Measurements from ENCODE around the gene PON2.

The PON2 gene

DNA sequence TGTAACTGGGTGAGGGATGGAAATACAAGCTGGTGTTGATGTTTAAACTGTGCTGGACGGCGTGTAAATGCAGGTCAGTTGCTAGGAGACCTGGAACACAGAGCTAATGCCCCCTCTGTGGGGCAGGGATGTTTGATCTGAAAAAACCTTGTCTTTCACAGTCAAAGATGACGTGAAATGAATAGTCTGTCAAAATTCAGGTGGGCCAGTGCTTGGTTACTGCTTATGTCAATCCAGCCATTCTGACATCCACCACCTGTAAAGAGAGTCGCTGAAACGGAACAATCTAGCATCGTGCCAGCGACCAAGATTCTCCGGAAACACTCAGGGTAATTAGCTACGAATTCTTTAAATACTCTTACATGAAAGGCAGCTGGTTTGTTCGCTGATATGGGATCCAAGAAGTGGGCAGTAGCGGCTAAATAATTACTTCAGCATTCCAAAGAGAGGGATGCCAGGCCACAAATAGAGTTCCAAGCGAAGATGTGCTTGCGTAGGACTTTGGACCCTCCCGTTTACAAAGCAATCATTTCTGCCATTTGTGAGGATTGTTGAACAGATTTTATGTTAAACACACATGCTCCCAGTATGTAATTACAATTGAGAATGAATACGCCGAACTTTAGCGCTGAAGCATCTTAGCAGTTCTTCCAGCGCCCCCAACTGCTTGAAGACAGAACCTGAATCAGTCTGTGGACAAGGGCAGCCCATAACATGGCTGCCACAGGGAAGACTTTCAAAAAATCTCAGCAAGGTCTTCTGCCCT, 43.6 kb upstream of the PON2 start:
- H3K79me1 ChIP-seq (ENCODE audit: low read length): no peaks in the 10 kb centered on the region
- no peak overlapping the region for H2AFZ ChIP-seq (ENCODE audit: insufficient read depth, low read length, poor library complexity)
- H3K4me3 ChIP-seq (ENCODE audit: low read depth, low read length): no peak overlapping the region
- H3K27me3 ChIP-seq (ENCODE audit: insufficient read depth, low read length): no peaks in the 10 kb centered on the region
- H2BK120ac ChIP-seq (ENCODE audit: insufficient read depth, low read length, poor library complexity): no peak overlapping the region
- H4K12ac ChIP-seq (ENCODE audit: low read depth, low read length): no peak overlapping the region
- H3K23ac ChIP-seq (ENCODE audit: low read length): no peak overlapping the region
- H4K8ac ChIP-seq (ENCODE audit: low read depth, low read length): no peak overlapping the region
- H2BK12ac ChIP-seq (ENCODE audit: low read length): no peak overlapping the region
- H3K18ac ChIP-seq (ENCODE audit: low read length): no peak overlapping the region
- no peak overlapping the region for H2BK5ac ChIP-seq (ENCODE audit: low read depth, low read length, poor library complexity)
- DNase-seq: peak in 1 of 2 donors; percentile 28
- H3K9me3 ChIP-seq (ENCODE audit: insufficient read depth, low read depth, low read length): no peaks in the 10 kb centered on the region
- no peaks in the 10 kb centered on the region for H3K79me2 ChIP-seq (ENCODE audit: control insufficient read depth, insufficient read depth, low read length, poor library complexity)
- H3K36me3 ChIP-seq (ENCODE audit: control insufficient read depth in 1 of 2, insufficient read depth in 2 of 2, low read length in 2 of 2): no peaks in the 10 kb centered on the region
- H3K14ac ChIP-seq (ENCODE audit: low read length): no peak overlapping the region
- H3K9ac ChIP-seq (ENCODE audit: low read length): no peak overlapping the region
- no peaks in the 10 kb centered on the region for H3K4me1 ChIP-seq (ENCODE audit: control insufficient read depth in 1 of 2, insufficient read depth in 2 of 2, low read length in 2 of 2)
- H4K91ac ChIP-seq (ENCODE audit: low read depth, low read length): no peak overlapping the region
- H3K4me2 ChIP-seq (ENCODE audit: low read length): no peak overlapping the region
- no peak overlapping the region for H3K27ac ChIP-seq (ENCODE audit: low read depth, low read length)
- no peak overlapping the region for H3K4ac ChIP-seq (ENCODE audit: low read depth, low read length)
- WGBS (ENCODE audit: extremely low coverage, insufficient coverage, insufficient read length): no CpG with 5 or more reads among the region's 18 CpGs
- no peak overlapping the region for H2AK5ac ChIP-seq (ENCODE audit: low read length)

DNA sequence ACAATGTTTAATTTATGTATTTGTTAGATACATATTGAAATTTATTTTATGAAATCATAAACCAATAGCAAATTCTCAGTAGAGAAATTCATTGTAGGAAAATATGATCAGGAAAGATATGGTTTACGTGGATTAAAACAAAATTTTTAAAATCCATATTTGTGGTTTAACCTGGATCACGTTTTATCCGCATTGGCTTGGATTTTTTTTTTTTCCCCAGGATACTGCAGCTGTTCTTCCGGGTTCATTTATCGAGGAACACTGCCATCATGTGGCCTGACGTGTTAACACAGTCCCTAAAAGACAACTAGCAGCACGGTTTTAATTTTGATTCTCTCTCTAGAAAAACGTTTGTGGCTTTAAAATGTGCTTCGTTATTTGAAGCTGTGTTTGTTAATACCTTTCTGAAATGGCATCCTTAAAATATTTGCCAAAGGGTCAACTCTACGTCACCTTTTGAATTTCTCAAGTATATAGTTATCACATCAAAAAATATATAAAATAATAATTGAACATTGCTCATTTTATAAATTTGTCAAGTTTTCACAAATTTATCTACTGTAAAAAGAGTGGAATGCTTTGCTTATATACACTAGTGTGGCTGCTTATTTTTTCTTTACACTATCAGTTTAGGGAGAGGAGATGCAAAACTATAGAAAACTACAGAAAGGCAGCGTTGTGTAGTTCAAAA, 42.2 kb upstream of the PON2 start:
- H3K4ac ChIP-seq (ENCODE audit: low read depth, low read length): no peak overlapping the region
- peak; percentile 42 to 81 for DNase-seq
- no peak overlapping the region for H3K9ac ChIP-seq (ENCODE audit: low read length)
- no peaks in the 10 kb centered on the region for H3K79me1 ChIP-seq (ENCODE audit: low read length)
- no peak overlapping the region for H2AFZ ChIP-seq (ENCODE audit: insufficient read depth, low read length, poor library complexity)
- no peaks in the 10 kb centered on the region for H3K9me3 ChIP-seq (ENCODE audit: insufficient read depth, low read depth, low read length)
- H2BK5ac ChIP-seq (ENCODE audit: low read depth, low read length, poor library complexity): no peak overlapping the region
- WGBS (ENCODE audit: extremely low coverage, insufficient coverage, insufficient read length): no CpG with 5 or more reads among the region's 11 CpGs
- no peaks in the 10 kb centered on the region for H3K4me1 ChIP-seq (ENCODE audit: control insufficient read depth in 1 of 2, insufficient read depth in 2 of 2, low read length in 2 of 2)
- H3K23ac ChIP-seq (ENCODE audit: low read length): no peak overlapping the region
- no peak overlapping the region for H3K14ac ChIP-seq (ENCODE audit: low read length)
- no peak overlapping the region for H2BK12ac ChIP-seq (ENCODE audit: low read length)
- no peak overlapping the region for H4K12ac ChIP-seq (ENCODE audit: low read depth, low read length)
- no peaks in the 10 kb centered on the region for H3K79me2 ChIP-seq (ENCODE audit: control insufficient read depth, insufficient read depth, low read length, poor library complexity)
- no peak overlapping the region for H3K4me2 ChIP-seq (ENCODE audit: low read length)
- no peak overlapping the region for H3K27ac ChIP-seq (ENCODE audit: low read depth, low read length)
- no peak overlapping the region for H4K91ac ChIP-seq (ENCODE audit: low read depth, low read length)
- no peaks in the 10 kb centered on the region for H3K27me3 ChIP-seq (ENCODE audit: insufficient read depth, low read length)
- H3K18ac ChIP-seq (ENCODE audit: low read length): no peak overlapping the region
- no peak overlapping the region for H2BK120ac ChIP-seq (ENCODE audit: insufficient read depth, low read length, poor library complexity)
- H3K4me3 ChIP-seq (ENCODE audit: low read depth, low read length): no peak overlapping the region
- no peak overlapping the region for H2AK5ac ChIP-seq (ENCODE audit: low read length)
- no peak overlapping the region for H4K8ac ChIP-seq (ENCODE audit: low read depth, low read length)
- no peaks in the 10 kb centered on the region for H3K36me3 ChIP-seq (ENCODE audit: control insufficient read depth in 1 of 2, insufficient read depth in 2 of 2, low read length in 2 of 2)

DNA sequence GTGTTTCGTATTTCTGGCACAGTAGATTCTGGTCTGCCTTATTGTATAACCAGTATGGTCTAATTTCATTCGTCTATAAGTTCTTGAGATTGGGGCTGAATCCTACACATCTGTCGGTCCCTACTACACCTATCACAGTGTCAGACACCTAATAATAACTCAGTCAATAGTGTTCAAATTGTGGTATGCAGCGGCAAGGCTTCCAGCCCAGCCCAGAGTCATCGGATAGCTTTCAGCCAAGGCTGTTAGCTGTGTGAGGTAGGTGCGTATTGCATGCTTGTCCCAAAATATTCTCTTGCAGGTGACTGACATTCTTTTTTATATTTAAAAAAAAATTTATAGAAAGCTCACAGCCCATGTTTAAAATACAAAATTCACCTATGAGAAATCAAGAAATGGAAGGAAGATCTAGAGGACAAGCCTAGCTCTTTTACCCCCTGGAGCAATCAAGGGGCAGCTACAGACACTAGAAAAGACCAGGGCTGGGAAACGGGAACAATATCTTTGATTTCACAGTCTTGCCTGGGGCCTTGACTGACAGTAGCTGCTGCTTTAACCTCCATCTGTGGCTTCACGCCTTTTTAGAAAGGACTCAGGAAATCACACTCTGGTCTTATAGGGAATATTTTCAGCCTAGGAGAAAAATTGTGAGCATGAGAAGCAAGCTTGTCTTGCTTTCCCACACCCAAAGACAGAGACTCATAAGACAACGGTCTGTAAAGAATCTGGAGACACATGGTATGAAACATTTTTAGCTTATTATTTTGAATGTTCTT, 41.4 kb upstream of the PON2 start:
- H2AFZ ChIP-seq (ENCODE audit: insufficient read depth, low read length, poor library complexity): no peak overlapping the region
- no peaks in the 10 kb centered on the region for H3K4me1 ChIP-seq (ENCODE audit: control insufficient read depth in 1 of 2, insufficient read depth in 2 of 2, low read length in 2 of 2)
- H3K27me3 ChIP-seq (ENCODE audit: insufficient read depth, low read length): no peaks in the 10 kb centered on the region
- H4K12ac ChIP-seq (ENCODE audit: low read depth, low read length): no peak overlapping the region
- no peak overlapping the region for H3K14ac ChIP-seq (ENCODE audit: low read length)
- no peaks in the 10 kb centered on the region for H3K9me3 ChIP-seq (ENCODE audit: insufficient read depth, low read depth, low read length)
- no peak overlapping the region for H3K23ac ChIP-seq (ENCODE audit: low read length)
- no peak overlapping the region for H2BK120ac ChIP-seq (ENCODE audit: insufficient read depth, low read length, poor library complexity)
- WGBS (ENCODE audit: extremely low coverage, insufficient coverage, insufficient read length): no CpG with 5 or more reads among the region's 9 CpGs
- no peak overlapping the region for H2AK5ac ChIP-seq (ENCODE audit: low read length)
- no peak overlapping the region for H3K4ac ChIP-seq (ENCODE audit: low read depth, low read length)
- H3K4me2 ChIP-seq (ENCODE audit: low read length): no peak overlapping the region
- H3K4me3 ChIP-seq (ENCODE audit: low read depth, low read length): no peak overlapping the region
- H3K79me1 ChIP-seq (ENCODE audit: low read length): no peaks in the 10 kb centered on the region
- H2BK12ac ChIP-seq (ENCODE audit: low read length): no peak overlapping the region
- no peaks in the 10 kb centered on the region for H3K36me3 ChIP-seq (ENCODE audit: control insufficient read depth in 1 of 2, insufficient read depth in 2 of 2, low read length in 2 of 2)
- H2BK5ac ChIP-seq (ENCODE audit: low read depth, low read length, poor library complexity): no peak overlapping the region
- no peak overlapping the region for H4K8ac ChIP-seq (ENCODE audit: low read depth, low read length)
- no peak overlapping the region for H3K27ac ChIP-seq (ENCODE audit: low read depth, low read length)
- no peak overlapping the region for H4K91ac ChIP-seq (ENCODE audit: low read depth, low read length)
- no peak overlapping the region for H3K9ac ChIP-seq (ENCODE audit: low read length)
- no peak overlapping the region for H3K18ac ChIP-seq (ENCODE audit: low read length)
- no peak for DNase-seq
- H3K79me2 ChIP-seq (ENCODE audit: control insufficient read depth, insufficient read depth, low read length, poor library complexity): no peaks in the 10 kb centered on the region

DNA sequence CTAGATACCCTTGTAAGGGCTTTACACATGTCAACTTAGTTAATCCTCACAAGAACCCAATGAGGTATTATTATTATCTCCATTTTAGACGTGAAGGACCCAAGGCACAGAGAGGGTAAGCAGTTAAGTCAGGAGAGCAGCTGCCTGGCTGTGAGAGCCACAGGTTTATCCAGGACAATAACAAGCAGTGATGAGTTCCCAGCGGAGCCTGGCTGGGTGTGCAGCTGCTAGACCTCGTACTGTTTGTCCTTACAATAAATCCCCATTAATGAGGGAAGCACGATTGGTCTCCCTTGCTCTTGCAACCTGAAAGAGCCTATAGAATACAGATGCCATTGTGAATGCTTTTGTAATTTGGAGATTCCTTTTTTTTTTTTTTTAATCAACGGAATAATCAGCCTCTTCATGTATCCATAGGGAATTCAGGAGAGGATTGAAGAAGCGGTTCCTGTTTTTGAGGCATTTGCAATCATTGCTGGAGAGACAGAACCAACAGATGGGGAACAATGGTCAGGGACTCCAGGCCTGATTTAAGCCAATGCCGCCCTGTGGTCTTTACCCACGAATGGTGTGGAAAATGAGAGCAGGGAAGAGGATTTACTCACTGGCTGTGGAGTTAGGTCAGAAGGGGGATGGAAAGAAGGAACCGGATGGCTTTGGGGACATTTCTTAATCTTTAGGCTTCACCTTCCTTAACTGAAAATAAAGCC, 38.6 kb upstream of the PON2 start:
- Histone ChIP-seq H3K79me1 (ENCODE audit: low read length) (no peaks in the 10 kb centered on the region), H3K18ac (ENCODE audit: low read length) (no peak overlapping the region), H3K4me1 (ENCODE audit: control insufficient read depth in 1 of 2, insufficient read depth in 2 of 2, low read length in 2 of 2) (peaks cover 0 to 2% of the 10 kb centered on the region in 2 experiments), H3K79me2 (ENCODE audit: control insufficient read depth, insufficient read depth, low read length, poor library complexity) (no peaks in the 10 kb centered on the region), H3K23ac (ENCODE audit: low read length) (no peak overlapping the region), H4K8ac (ENCODE audit: low read depth, low read length) (no peak overlapping the region), H2BK120ac (ENCODE audit: insufficient read depth, low read length, poor library complexity) (no peak overlapping the region), H3K9ac (ENCODE audit: low read length) (no peak overlapping the region), H2BK12ac (ENCODE audit: low read length) (no peak overlapping the region), H4K91ac (ENCODE audit: low read depth, low read length) (no peak overlapping the region), H3K4ac (ENCODE audit: low read depth, low read length) (no peak overlapping the region), H3K9me3 (ENCODE audit: insufficient read depth, low read depth, low read length) (no peaks in the 10 kb centered on the region), H3K27ac (ENCODE audit: low read depth, low read length) (no peak overlapping the region), H3K4me2 (ENCODE audit: low read length) (no peak overlapping the region), H2AK5ac (ENCODE audit: low read length) (no peak overlapping the region), H2AFZ (ENCODE audit: insufficient read depth, low read length, poor library complexity) (no peak overlapping the region), H2BK5ac (ENCODE audit: low read depth, low read length, poor library complexity) (no peak overlapping the region), H3K27me3 (ENCODE audit: insufficient read depth, low read length) (no peaks in the 10 kb centered on the region), H3K14ac (ENCODE audit: low read length) (no peak overlapping the region), H4K12ac (ENCODE audit: low read depth, low read length) (no peak overlapping the region), H3K36me3 (ENCODE audit: control insufficient read depth in 1 of 2, insufficient read depth in 2 of 2, low read length in 2 of 2) (no peaks in the 10 kb centered on the region), H3K4me3 (ENCODE audit: low read depth, low read length) (no peak overlapping the region)
- DNase-seq: no peak
- WGBS (ENCODE audit: extremely low coverage, insufficient coverage, insufficient read length): no CpG with 5 or more reads among the region's 9 CpGs

All from trophoblast cell (in vitro differentiated cells and primary cell).